HepG2 (cell line): ENCODE data around the gene ALDH16A1. TPM values are rescaled to one million over a fixed set of nuclear protein-coding genes. Genes with fewer than 3 reads are reported as not detected.

ENCODE experiments used
- DNMT1 ChIP-seq: sonication (generic); formaldehyde crosslinking; IDR thresholded peaks from 2 replicates; pipeline ENCODE4 v1.5.1; 2020; ENCODE audit warnings: mild to moderate bottlenecking, missing genetic modification reagents
- HOXA9 ChIP-seq: sonication (generic); formaldehyde crosslinking; IDR thresholded peaks from 2 replicates; pipeline ENCODE4 v1.8.1; 2022; ENCODE audit warnings: missing genetic modification reagents, mild to moderate bottlenecking, moderate library complexity, borderline replicate concordance
- REPIN1 ChIP-seq: sonication (generic); formaldehyde crosslinking; IDR thresholded peaks from 2 replicates; pipeline ENCODE4 v1.8.0; 2022; ENCODE audit warnings: missing genetic modification reagents, low read depth, mild to moderate bottlenecking, borderline replicate concordance
- RERE ChIP-seq: IDR thresholded peaks from 2 replicates; pipeline ENCODE4 v1.6.1; 2016; ENCODE audit warnings: low read depth, missing genetic modification reagents, missing compliant biosample characterization
- SP2 ChIP-seq: sonication (generic); formaldehyde crosslinking; IDR thresholded peaks from 2 replicates; pipeline ENCODE4 v1.5.1; 2020; ENCODE audit warnings: mild to moderate bottlenecking, missing genetic modification reagents
- STAT5B ChIP-seq: sonication (generic); formaldehyde crosslinking; IDR thresholded peaks from 2 replicates; pipeline ENCODE4 v1.4.0; 2020; ENCODE audit warnings: missing genetic modification reagents
- ZBTB7A ChIP-seq: sonication (generic); formaldehyde crosslinking; IDR thresholded peaks from 2 replicates; pipeline ENCODE4 v1.8.0; 2022; ENCODE audit warnings: mild to moderate bottlenecking, missing genetic modification reagents
- ZC3H13 ChIP-seq: sonication (generic); formaldehyde crosslinking; IDR thresholded peaks from 2 replicates; pipeline ENCODE4 v1.8.1; 2023; ENCODE audit warnings: mild to moderate bottlenecking, missing genetic modification reagents, moderate library complexity
- ZFAT ChIP-seq: sonication (generic); formaldehyde crosslinking; conservative IDR thresholded peaks from 2 replicates; pipeline ENCODE4 v1.8.1; 2023; ENCODE audit warnings: missing genetic modification reagents, inconsistent platforms
- ZFP1 ChIP-seq: IDR thresholded peaks from 2 replicates; pipeline ENCODE4 v1.6.1; 2016
- ZNF251 ChIP-seq: sonication (generic); formaldehyde crosslinking; IDR thresholded peaks from 2 replicates; pipeline ENCODE4 v1.9.0; 2021; ENCODE audit warnings: mild to moderate bottlenecking, missing genetic modification reagents
- polyA plus RNA-seq, 8 experiments: library from polyadenylated mRNA; depleted of rRNA in 3 of 8; stranded (reverse) in 7 of 8; unstranded in 1 of 8; fragments of >200 nt; fragmentation: Illumina TruSeq in 4 of 8; extraction: Trizol in 4 of 8; gene quantifications; 2 replicates each; pipeline versions ENCODE4 v1.2.1 to v1.2.3, GENCODE V29; 2011 to 2016; ENCODE audit warnings: low read depth in 4 of 8, missing spikeins in 1 of 8, mixed read lengths in 1 of 8; ENCODE audit not compliant: insufficient read depth in 1 of 8
- total RNA-seq, 5 experiments: library from RNA; depleted of rRNA; stranded (reverse); fragments of >200 nt; fragmentation: Illumina TruSeq; extraction: Trizol; gene quantifications; 2 replicates each; pipeline ENCODE4 v1.2.3, GENCODE V29; 2016; ENCODE audit warnings: low read depth in 1 of 5

Gene ALDH16A1
- total and polyA plus RNA-seq, 2 of the 13 experiments (the other 11 are each of a cell fraction or from before 2014, with no cell fraction given): 8.4 to 34.9 TPM

- TF ChIP-seq RERE: 0 out of 2 replicates have a peak, but pooled peaks have one; percentile 31
- peak; percentile 39; the same call in 1 of the 2 replicates for TF ChIP-seq REPIN1 (CRISPR knock-in tag)
- TF ChIP-seq STAT5B (CRISPR knock-in tag): peak; percentile 90; the same call in 1 of the 2 replicates
- no peak for TF ChIP-seq HOXA9 (CRISPR knock-in tag)
- no peak for TF ChIP-seq ZBTB7A (CRISPR knock-in tag)
- no peak for TF ChIP-seq ZNF251 (CRISPR knock-in tag)
- peak; percentile 93 for TF ChIP-seq SP2 (CRISPR knock-in tag)
- peak; percentile 49; the same call in 1 of the 2 replicates for TF ChIP-seq ZC3H13
- TF ChIP-seq DNMT1 (CRISPR knock-in tag): no peak
- 0 out of 2 replicates have a peak, but pooled peaks have one; percentile 83 for TF ChIP-seq ZFP1 (CRISPR knock-in tag)
- TF ChIP-seq ZFAT (CRISPR knock-in tag): 0 out of 2 replicates have a peak, but pooled peaks have one; percentile 37
- TF ChIP-seq, all 625 proteins: peak for 314
Observed at GRCh38 chr19:49487277-49488045, 34.4 kb downstream of the ALDH16A1 start, which contains the start of gene RPL13A (continued).
